Thymus (tissue), 11 donors: ENCODE measurements around the gene RIC3. TPM values are rescaled to one million over a fixed set of nuclear protein-coding genes. Genes with fewer than 3 reads are reported as not detected.

Experiments used
- DNase-seq, 9 donors: peaks; one replicate each; pipeline ENCODE4 v3.0.0-alpha.2; 2013; ENCODE audit warnings: low spot score in 9 of 9, low read depth in 6 of 9, missing footprints in 1 of 9
- H3K27ac ChIP-seq, 2 donors: one replicate each; pipeline ENCODE4 v1.5.1; 2013; ENCODE audit warnings: control low read depth in 1 of 2, low read depth in 1 of 2, low read length in 1 of 2, mild to moderate bottlenecking in 1 of 2, moderate library complexity in 1 of 2
- H3K27me3 ChIP-seq, 2 donors: one replicate each; pipeline ENCODE4 v1.5.1; 2013; ENCODE audit warnings: low read length in 1 of 2; ENCODE audit not compliant: control insufficient read depth in 2 of 2, insufficient read depth in 1 of 2
- H3K36me3 ChIP-seq, 2 donors: one replicate each; pipeline ENCODE4 v1.5.1; 2013; ENCODE audit warnings: low read length in 1 of 2, mild to moderate bottlenecking in 1 of 2, moderate library complexity in 1 of 2; ENCODE audit not compliant: control insufficient read depth in 2 of 2, insufficient read depth in 2 of 2
- H3K4me1 ChIP-seq, 2 donors: one replicate each; pipeline ENCODE4 v1.5.1; 2013; ENCODE audit warnings: low read length in 2 of 2; ENCODE audit not compliant: control insufficient read depth in 2 of 2, insufficient read depth in 2 of 2
- H3K4me3 ChIP-seq, 2 donors: one replicate each; pipeline ENCODE4 v1.5.1; 2013; ENCODE audit warnings: low read length in 2 of 2, control low read depth in 1 of 2, mild to moderate bottlenecking in 1 of 2
- H3K9me3 ChIP-seq, 2 donors: one replicate each; pipeline ENCODE4 v1.5.1; 2013; ENCODE audit warnings: low read length in 1 of 2, mild to moderate bottlenecking in 1 of 2; ENCODE audit not compliant: control insufficient read depth in 2 of 2, insufficient read depth in 1 of 2
- WGBS: extraction: QIAGEN DNeasy Blood & Tissue Kit; methylation state at CpG from one replicate; pipeline ENCODE4 v1.1.7; 2013; 5-methylcytosine and 5-hydroxymethylcytosine counted together
- polyA plus RNA-seq: library from polyadenylated mRNA; stranded (reverse); fragments of 200-250 nt; gene quantifications from one replicate; pipeline ENCODE4 v1.2.3, GENCODE V29; 2013
- total RNA-seq: library from RNA; stranded (reverse); fragments of 120-200 nt; gene quantifications from one replicate; pipeline ENCODE4 v1.2.4, GENCODE V29; 2013
- donor health status: healthy.

Gene RIC3
- total and polyA plus RNA-seq, 2 donors: 3.3 to 15.7 TPM

DNA sequence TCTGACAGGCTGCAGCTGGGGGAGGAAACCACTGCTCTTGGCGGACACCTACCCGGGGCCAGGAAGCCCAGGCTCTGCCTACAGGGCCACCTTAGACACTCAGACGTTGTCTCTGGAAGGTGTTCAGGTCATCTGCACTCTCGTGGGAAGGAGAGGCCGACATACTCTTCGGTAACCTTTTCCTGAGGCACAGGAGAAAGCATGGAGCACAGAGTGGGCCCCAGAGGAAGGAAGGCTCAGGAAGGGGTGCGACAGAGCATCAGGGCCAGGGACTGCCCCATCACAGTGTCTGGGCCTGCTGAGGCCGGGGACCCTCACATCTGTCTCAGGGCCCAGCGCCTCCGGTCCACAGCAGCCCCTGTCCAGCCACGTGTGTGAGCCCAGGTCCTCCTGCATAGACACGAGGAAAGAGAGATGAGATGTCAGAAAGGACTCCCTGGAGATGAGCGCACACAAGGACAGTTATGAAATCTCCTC, 106.0 kb downstream of the RIC3 start:
- peaks cover 0 to 6% of the 10 kb centered on the region in 2 donors for H3K27me3 ChIP-seq
- H3K36me3 ChIP-seq: no peaks in the 10 kb centered on the region
- no peak overlapping the region for H3K27ac ChIP-seq
- 91% methylated on average over 13 of the region's 13 CpGs for WGBS
- H3K9me3 ChIP-seq: no peaks in the 10 kb centered on the region
- no peaks in the 10 kb centered on the region for H3K4me1 ChIP-seq
- no peak for DNase-seq
- H3K4me3 ChIP-seq: no peak overlapping the region

DNA sequence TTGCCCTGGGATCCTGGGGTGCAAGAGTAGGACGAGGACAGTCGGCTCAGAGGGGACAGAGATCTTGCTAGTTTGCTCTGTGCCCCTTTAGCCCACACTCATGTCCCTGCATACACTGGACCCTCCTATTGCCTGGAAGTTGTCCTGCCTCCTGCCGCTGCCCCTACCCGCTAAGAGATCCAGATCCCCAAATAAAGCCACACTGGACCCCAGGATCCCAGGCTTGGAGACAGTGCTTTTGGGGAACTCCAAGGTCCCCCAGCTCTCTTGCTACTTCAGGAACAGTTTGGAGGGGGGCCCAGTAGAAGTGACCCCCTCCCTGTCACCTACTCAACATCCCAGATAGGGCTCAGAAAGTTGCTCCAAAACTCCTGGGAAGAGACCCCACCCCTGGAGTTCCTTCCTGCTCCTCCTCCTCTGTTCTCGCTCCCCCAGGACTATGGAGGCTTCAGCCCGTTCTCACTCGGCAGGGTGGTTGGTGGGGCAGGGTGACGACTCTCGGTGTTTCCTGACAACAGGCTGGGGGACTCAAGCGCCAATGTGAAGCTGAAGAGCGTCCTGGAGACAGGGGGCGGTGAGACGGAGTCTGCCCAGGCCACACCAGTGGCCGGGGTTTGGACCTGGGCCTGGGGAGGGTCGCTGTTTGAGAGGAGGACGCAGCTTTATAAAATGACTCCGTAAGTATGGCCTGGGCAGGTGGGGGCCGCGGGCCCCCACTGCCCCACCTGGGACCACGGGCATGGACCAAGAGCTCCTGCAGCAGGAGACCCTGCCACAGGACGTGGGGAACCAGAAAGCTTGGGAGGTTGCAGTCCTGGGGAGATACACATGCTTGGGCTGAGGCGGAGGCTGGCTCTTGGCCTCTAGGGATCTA, 107.0 kb downstream of the RIC3 start:
- Histone ChIP-seq H3K36me3 (no peaks in the 10 kb centered on the region), H3K4me3 (no peak overlapping the region), H3K9me3 (no peaks in the 10 kb centered on the region), H3K4me1 (no peaks in the 10 kb centered on the region), H3K27ac (no peak overlapping the region), H3K27me3 (peaks cover 0 to 1% of the 10 kb centered on the region in 2 donors)
- DNase-seq: no peak
- WGBS: 94% methylated on average over 22 of the region's 22 CpGs

DNA sequence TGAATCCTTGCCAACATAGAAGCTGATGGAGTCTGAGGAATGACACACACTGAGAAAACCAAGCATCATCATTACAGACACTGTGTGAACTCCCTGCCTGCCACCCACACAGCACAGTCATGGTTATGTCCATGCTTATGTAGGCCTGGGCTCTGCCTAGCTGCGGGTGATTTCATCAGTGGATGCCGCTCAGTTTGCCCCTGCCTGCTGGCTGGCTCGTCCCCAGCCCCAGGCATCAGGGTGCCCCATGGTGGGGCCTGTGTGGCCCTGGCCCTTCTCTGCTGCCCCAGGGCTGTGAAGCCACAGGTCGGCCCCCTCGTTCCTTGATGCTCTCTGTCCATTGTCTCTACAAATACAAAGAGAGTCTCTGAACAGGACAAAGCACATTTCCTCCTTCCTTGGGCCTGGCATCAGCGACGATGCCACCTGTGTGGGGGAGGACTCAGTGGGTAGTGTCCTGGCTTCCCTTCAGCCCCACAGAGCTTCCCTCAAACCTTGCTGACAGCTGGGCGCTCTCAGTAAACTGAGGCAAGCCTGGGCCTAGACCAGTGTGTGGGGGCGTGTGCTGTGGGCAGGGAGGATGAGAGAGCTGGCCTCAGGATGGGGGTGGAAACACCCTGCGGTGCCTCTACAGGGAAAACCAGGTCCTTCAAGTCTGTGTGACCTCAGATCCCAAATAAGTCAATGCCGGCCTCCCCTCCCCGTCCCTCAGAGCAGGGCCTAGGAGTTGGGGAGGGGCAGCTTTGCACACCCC, 107.8 kb downstream of the RIC3 start:
- Histone ChIP-seq H3K27ac (no peak overlapping the region), H3K9me3 (no peaks in the 10 kb centered on the region), H3K4me1 (no peaks in the 10 kb centered on the region), H3K27me3 (no peaks in the 10 kb centered on the region), H3K4me3 (no peak overlapping the region), H3K36me3 (no peaks in the 10 kb centered on the region)
- 93% methylated on average over 12 of the region's 12 CpGs for WGBS
- DNase-seq: no peak

DNA sequence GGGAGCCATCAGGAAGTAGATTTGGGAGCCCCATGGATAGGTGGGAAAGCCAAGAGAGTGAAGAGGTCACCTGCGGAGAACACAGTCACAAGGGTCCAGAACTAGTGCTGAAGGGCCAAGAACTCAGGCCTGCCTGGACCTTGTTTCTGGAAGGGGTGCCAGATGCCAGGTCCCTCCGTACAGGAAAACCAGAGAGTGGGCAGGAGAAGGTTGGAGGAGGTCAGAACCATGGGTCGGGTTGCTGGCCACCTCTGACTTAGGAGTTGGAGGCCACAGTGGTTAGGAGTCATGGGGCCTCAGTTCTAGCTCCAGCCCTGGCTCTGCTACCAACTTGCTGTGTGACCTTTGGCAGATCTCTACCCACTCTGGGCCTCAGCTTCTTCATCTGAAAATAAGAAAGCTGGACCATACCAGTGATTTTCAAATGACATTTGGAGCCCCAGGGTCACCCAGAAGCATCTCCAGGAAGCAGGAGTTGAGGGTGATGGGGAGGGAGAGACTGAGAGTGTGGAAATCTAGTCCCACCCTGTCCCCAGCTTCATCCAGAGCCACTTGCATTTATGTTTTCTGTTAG, 108.6 kb downstream of the RIC3 start:
- Histone ChIP-seq H3K36me3 (no peaks in the 10 kb centered on the region), H3K4me1 (no peaks in the 10 kb centered on the region), H3K27me3 (no peaks in the 10 kb centered on the region), H3K9me3 (no peaks in the 10 kb centered on the region), H3K4me3 (no peak overlapping the region), H3K27ac (no peak overlapping the region)
- WGBS: 91% methylated on average over 3 of the region's 3 CpGs
- no peak for DNase-seq

DNA sequence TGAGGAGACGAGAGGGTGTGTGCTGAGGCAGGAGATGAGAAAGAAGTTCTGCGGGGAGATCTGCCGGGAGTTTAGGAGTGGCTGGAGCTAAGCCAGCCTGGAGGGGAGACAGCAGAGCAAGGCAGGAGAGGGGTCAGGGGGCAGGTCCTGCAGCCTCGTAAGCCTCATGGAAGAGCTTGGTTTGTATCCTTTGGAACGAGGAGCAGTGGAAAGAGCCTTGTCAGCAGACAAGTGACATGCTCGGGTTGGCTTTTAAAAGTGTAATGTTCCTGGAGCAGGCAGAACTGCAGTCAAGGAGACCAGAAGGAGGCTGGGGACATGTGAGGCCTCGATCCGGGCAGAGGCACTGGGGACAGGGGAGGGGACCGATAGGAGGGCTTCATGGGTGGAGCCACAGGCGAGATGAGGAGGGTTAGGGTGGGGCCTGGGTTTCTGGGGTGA, 109.2 kb downstream of the RIC3 start:
- H3K4me1 ChIP-seq: no peaks in the 10 kb centered on the region
- H3K27me3 ChIP-seq: no peaks in the 10 kb centered on the region
- no peaks in the 10 kb centered on the region for H3K36me3 ChIP-seq
- DNase-seq: no peak
- WGBS: 64% methylated on average over 10 of the region's 10 CpGs
- no peak overlapping the region for H3K4me3 ChIP-seq
- no peaks in the 10 kb centered on the region for H3K9me3 ChIP-seq
- no peak overlapping the region for H3K27ac ChIP-seq

DNA sequence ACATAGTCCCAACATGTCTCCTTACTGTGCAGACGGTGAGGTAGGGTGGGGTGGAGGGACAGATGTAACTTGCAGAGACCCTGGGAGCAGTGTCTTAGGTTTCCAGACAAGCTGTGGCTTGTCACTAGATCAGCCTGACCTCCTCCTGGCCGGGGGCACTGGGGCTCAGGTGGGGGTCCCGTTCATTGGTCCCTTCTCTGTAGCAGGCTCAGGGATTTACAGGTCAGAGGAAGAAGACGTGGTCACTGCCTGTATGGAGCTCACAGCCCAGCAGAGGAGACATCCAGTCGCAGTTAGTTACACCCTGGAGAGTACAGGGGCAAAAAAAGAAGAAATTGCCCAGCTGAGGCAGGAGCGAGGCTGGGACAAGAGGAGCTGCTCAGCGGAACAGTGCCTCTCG, 109.8 kb downstream of the RIC3 start:
- no peak overlapping the region for H3K4me3 ChIP-seq
- H3K27ac ChIP-seq: no peak overlapping the region
- H3K4me1 ChIP-seq: no peaks in the 10 kb centered on the region
- no peaks in the 10 kb centered on the region for H3K9me3 ChIP-seq
- no peaks in the 10 kb centered on the region for H3K36me3 ChIP-seq
- WGBS: 86% methylated on average over 8 of the region's 8 CpGs
- no peaks in the 10 kb centered on the region for H3K27me3 ChIP-seq
- DNase-seq: no peak

DNA sequence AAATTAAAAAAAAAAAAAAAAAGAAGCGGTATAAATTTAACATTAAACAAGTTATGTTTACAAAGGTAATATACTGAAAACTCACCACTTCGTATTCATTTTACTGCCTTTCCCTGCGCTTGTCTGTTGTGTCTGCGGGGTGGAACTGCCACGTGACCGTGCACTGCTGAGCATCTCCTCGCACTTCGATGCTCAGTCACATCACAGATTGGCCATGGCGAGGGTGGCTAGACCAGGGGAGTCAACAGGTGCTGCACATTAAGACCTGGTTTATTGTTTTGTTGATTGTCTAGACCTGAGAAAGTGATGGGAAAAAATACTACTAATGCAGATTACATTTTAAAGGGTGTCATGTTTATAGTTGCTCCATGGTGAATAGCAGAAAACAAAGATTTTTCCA, 110.6 kb downstream of the RIC3 start:
- H3K27ac ChIP-seq: no peak overlapping the region
- H3K9me3 ChIP-seq: no peaks in the 10 kb centered on the region

DNA sequence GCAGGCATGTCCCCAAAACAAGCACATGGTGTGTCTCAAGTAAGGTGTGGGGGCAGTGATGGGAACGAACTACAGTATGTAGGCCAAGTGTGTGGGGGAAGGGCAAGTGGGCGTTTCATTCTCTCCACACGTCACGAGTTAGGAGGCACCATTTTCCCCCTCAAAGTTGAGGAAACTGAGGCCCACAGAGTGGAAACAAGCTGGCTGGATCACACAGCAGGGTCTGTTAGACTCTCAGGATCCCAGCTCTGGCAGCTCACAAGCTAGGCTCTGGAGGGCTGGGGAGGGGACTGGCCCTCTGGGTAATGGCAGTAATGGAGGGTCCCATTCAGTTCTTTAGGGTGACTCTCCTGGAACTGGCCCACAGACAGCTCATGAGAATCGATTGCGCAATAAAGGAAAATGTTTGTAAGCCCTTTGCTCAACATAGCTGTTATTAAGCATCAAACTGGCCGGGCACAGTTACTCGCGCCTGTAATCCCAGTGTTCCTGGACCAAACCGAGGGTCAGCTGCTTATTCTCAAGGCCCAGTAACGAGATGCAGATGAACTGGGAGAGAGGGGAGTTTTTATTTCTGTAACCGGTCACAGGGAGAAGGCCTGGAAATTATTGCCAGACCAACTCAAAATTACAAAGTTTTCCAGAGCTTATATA, 111.9 kb downstream of the RIC3 start:
- no peak for DNase-seq
- H3K36me3 ChIP-seq: no peaks in the 10 kb centered on the region
- WGBS: 89% methylated on average over 12 of the region's 12 CpGs
- H3K4me1 ChIP-seq: no peaks in the 10 kb centered on the region
- no peaks in the 10 kb centered on the region for H3K27me3 ChIP-seq
- no peak overlapping the region for H3K27ac ChIP-seq
- H3K4me3 ChIP-seq: no peak overlapping the region
- H3K9me3 ChIP-seq: no peaks in the 10 kb centered on the region

More for the DNA sequence above, 110.6 kb downstream of the RIC3 start:
- Histone ChIP-seq H3K4me1 (no peaks in the 10 kb centered on the region), H3K27me3 (no peaks in the 10 kb centered on the region), H3K36me3 (no peaks in the 10 kb centered on the region), H3K4me3 (no peak overlapping the region)
- no peak for DNase-seq
- 94% methylated on average over 9 of the region's 9 CpGs for WGBS
